NK-92 treated with Interleukin-12 subunit alpha and Interleukin-12 subunit beta, amount 100 ng/mL, for 24 hours (cell line): Measurements from ENCODE around the gene OR51A7.
"Not testable (repeated sequence)": the region's sequence is repeated elsewhere in the genome, so short reads cannot be mapped to it uniquely, and the experiment has no call there.

Experiments
- DNase-seq: peaks from one replicate; lab custom pipeline; 2025; lab: John Stamatoyannopoulos, UW

Gene OR51A7

GRCh38 chr11:4903484-4903883, at the start of gene OR51A7:
OR51A7 (plus strand) TSS chr11:4903783; CDS start chr11:4907370, 3,587 bp downstream.
- no peak for DNase-seq

DNA sequence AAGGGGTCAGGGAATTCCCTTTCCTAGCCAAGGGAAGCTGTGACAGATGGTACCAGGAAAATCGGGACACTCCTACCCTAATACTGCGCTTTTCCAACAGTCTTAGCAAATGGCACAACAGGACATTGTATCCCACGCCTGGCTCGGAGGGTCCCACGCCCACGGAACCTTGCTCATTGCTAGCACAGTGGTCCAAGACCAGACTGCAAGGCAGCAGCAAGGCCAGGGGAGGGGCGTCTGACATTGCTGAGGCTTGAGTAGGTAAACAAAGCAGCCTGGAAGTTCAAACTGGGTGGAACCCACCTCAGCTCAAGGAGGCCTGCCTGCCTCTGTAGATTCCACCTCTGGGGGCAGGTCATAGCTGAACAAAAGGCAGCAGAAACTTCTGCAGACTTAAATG, 49.3 kb upstream of the OR51A7 start:
- DNase-seq = not testable (repeated sequence)

DNA sequence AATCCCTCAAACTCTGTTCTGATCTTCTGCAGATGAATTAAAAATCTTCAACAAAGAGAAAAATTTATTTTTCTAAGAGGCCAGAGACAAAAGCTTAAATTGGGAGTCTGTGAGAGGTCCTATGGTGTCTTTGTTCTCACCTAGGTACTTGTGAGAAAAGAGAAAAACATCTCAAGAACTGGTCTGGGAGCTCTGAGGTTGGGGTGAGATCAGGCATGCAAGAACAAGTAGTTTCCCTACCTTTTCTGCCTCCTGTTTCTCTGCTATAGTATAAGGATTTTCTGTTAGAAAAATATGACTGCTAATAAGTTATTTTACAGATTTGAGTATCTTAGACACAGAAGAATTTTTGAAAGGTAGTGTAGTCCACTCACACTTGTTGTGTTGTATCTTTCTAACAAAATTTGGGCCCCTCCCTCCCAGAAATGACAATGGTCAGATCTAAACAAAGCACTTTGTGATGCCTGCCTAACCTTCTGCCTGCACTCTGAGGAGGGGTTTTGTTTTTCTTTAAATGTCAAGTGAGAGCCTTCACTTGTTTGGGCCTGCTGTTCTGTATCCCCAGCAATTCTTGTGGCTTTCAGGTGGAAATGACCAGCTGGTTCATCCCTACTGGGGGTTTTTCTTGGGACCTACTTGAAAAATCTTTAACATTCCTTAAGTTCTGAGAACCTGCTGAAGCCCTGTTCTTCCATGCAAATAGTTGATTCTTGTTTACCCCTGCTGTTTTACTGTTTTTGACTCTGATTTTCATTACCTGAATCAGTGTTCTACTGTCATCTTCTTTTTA, 40.9 kb upstream of the OR51A7 start:
- no peak for DNase-seq

GRCh38 chr11:4863876-4864275, 39.7 kb upstream of the OR51A7 start:
- DNase-seq = no peak

DNA sequence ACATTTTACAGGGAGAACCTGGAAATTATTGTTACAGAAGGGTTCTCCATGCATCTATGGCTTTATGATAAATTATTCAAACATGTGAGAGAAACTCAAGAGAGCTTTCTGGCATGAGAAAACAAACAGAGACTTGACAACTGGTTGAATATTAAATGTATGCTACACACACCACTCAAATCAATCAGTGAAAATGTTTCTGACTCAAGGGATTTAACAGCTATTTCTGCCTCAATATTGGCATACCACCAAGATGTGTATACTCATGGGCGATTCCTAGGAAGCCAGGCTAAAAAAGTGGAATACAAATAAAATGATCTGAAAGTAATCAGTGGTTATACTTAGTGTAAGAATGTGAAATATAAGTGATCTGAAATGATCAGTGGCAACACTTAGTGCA, 37.7 kb upstream of the OR51A7 start:
- no peak for DNase-seq

- no peak for DNase-seq
Measured at GRCh38 chr11:4881188-4881587, 22.4 kb upstream of the OR51A7 start.

GRCh38 chr11:4881860-4882500, 21.6 kb upstream of the OR51A7 start, which contains the start of gene OR51T1:
OR51T1 (plus strand) TSS chr11:4881900; CDS start chr11:4881900, 0 bp downstream.
- DNase-seq = no peak

DNA sequence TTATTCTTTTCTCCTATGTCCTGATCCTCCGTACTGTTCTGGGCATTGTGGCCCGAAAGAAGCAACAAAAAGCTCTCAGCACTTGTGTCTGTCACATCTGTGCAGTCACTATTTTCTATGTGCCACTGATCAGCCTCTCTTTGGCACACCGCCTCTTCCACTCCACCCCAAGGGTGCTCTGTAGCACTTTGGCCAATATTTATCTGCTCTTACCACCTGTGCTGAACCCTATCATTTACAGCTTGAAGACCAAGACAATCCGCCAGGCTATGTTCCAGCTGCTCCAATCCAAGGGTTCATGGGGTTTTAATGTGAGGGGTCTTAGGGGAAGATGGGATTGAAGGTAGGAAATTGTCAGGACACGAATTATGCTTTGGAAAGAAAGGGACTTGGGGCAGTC, 21.0 kb upstream of the OR51A7 start:
- no peak for DNase-seq

GRCh38 chr11:4884361-4884760, 19.2 kb upstream of the OR51A7 start:
- no peak for DNase-seq

- no peak for DNase-seq
Measured at GRCh38 chr11:4886186-4886585, 17.4 kb upstream of the OR51A7 start.

DNA sequence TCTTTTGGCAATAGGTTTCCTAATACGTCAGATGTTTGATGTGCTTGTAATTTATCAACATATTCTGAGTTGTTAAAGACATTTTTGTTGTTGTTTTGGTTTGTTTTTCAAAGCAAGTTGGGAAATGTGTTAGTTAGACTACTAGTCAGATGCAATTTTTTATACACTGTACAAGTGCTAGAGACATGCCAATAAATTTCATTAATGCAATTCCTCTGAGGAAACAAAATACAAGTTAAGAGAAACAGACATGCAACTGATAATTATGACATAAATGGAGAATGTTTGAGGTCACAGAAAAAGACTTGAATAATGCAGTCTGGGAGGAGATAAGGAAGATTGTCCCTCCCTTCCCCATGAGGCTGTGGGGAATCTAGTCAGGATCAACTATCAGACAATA, 16.0 kb upstream of the OR51A7 start:
- DNase-seq = no peak

GRCh38 chr11:4890279-4890678, 13.3 kb upstream of the OR51A7 start:
- no peak for DNase-seq

DNA sequence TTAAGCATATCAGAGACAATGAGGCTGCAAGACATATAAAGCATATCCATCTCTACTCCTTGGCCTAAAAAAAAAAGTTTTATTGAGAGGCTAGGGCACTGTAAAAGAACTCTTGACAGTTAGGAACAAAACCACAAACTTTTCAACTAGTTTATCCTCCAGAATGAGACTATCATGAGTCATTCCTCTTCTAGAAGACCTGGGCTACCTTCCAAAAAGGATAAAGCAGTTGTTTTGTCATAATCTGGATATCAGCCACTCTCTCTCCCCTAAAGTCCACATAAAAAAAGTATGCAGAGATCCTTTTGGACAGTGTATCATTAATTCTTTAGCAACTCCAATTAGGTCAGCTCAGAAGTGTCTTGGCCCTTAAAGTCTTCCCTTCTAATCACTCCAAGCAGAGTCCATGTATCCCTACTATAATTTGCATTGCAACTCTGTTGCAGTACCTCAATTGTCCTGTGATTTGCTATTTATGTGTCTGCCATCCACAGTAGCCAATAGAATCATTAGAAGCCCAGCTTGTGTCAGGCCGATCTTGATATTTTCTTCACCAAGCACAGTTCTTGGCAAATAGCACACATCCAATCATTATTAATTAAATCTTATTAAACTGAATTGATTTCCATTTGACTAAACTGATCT, 11.5 kb upstream of the OR51A7 start:
- DNase-seq = no peak

GRCh38 chr11:4916581-4916980, 13.0 kb downstream of the OR51A7 start:
- DNase-seq = no peak

DNA sequence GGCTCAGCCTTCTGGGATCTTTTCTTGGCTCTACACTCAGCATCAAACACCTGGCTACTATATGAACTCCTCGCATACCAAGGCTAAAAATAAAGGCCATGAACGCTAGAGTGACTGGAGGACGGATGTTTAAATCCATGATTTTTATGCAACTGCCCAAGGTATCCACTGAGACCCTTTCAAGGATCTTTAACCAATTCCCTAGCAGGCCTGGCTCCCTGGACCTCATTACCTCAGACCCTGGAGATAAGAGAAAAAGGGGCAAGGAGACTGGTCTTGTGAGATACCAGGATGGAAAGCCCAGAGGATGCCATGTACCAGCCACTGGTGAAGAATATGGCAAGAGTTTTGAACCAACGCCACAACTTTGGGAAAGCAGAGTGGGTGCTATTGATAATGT, 15.7 kb downstream of the OR51A7 start, which contains the start of gene OR51G2:
OR51G2 (minus strand) TSS at position 101 of the 400 bp plus-strand sequence. CDS start 3,687 bp downstream, outside the sequence.
- no peak for DNase-seq

GRCh38 chr11:4921796-4922195, 18.2 kb downstream of the OR51A7 start:
- DNase-seq = no peak

- no peak for DNase-seq
Measured at GRCh38 chr11:4922304-4922703, 18.7 kb downstream of the OR51A7 start.

DNA sequence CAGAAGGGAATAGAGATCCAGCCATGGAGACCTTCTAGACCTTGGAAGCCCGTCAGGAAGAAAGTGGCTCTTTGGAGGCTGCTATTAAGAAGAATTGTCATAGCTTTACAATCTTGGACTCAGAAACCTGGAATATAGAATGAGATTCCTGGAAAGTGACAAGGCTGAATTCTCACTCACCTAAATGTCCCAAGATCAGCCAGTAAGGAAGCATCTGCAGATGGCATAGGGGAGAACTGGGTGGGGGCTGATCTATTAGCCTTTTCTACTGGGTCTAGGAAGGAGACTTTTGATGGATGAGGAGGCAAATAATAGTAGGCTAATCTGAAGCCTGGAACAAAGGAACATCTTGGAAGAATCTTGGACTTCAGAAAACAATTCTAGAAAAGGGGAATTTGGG, 20.7 kb downstream of the OR51A7 start, which contains the start of gene OR51G1:
OR51G1 (minus strand) TSS at position 101 of the 400 bp plus-strand sequence; CDS start at position 101, 0 bp downstream.
- no peak for DNase-seq

DNA sequence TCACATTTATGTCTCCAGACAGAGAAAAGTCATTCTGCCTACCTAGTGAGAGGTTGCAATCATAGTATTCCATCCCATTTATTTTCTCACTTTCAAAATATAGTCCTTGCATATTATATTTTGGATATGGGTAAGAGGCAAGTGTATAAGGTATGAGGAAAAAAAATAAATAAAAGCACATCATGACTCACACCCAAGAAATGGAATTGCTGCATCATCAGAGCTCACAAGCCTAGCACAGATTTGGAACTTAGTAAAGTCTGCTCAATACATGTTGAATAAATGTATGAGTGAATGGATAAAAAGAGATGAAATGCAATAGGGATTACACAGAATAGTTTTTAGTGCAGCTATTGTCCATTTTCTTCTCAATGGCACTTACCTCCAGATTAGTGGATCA, 23.0 kb downstream of the OR51A7 start:
- DNase-seq = no peak

GRCh38 chr11:4932751-4933150, 29.2 kb downstream of the OR51A7 start:
- DNase-seq = no peak

- no peak for DNase-seq
Measured at GRCh38 chr11:4936745-4937144, 33.2 kb downstream of the OR51A7 start.

DNA sequence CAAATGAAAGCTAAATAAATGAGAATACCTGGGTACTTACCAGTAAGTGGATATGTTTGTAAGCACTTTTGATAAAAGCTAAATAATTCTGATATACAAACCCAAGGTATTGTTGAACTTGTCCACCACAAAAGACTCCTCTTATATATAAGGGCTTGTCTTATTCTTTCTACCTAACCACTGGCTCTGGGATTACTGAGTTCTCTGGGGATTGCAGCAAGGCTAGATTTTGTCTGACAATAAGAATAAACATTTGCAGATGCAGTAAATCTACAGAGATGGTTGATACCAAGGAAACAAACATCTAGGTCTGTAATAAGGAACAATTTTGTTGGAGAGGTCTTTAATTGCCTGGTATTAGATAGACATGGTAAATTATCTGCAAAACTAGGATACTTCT, 43.9 kb downstream of the OR51A7 start, which contains the start of gene OR51A4:
OR51A4 (minus strand) TSS at position 101 of the 400 bp plus-strand sequence. CDS start 505 bp downstream, outside the sequence.
- no peak for DNase-seq

- not testable (repeated sequence) for DNase-seq
Measured at GRCh38 chr11:4955613-4956012, 52.0 kb downstream of the OR51A7 start, which contains the start of gene OR51A2. OR51A2 (minus strand) TSS chr11:4955713; CDS start chr11:4955713, 0 bp downstream.
